NCI-H2107 treated with DMSO at 0.1 percent for 48 hours (cell line): ENCODE data around the gene VPS35L.

Experiments
- DNase-seq: peaks from one replicate; lab custom pipeline; 2025; ENCODE audit not compliant: unreplicated experiment; lab: John Stamatoyannopoulos, UW

Gene VPS35L

DNA sequence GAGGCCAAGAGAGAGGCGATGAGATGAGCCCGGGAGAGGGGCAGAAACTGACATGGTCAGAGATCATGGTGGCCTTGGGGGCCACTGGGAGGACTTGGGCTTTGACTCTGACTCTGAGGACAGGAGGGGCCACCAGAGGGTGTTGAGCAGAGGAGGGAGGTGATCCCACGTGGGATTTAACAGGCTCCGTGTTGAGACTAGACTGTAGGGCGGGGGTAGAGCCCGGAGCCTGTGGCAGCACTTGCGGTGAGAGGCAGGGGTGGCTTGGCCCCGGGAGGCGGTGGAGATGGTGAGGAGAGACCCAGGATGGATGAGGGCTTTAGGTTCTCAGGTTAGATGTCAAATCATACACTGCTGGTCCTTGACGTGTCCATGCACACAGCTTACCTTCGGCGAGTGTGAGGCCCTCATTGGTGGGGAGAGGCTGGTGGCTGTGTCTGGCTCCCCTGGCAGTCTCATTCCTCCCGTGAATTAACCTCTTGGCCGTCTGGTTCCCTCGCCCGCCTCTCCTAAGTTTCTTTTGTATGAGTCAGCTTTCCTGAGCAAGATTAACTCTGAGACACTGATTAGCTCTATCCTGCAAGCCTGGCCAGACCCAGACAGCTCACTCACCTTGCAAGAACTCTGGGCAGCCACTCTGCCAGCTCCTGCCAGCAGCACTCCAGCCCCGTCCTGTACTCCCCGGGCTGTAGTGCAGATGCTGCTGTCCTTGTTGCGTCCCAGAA, 39.7 kb downstream of the VPS35L start:
- DNase-seq, result no peak

- no peak for DNase-seq
Observed at GRCh38 chr16:19598805-19599510, 43.5 kb downstream of the VPS35L start.

DNA sequence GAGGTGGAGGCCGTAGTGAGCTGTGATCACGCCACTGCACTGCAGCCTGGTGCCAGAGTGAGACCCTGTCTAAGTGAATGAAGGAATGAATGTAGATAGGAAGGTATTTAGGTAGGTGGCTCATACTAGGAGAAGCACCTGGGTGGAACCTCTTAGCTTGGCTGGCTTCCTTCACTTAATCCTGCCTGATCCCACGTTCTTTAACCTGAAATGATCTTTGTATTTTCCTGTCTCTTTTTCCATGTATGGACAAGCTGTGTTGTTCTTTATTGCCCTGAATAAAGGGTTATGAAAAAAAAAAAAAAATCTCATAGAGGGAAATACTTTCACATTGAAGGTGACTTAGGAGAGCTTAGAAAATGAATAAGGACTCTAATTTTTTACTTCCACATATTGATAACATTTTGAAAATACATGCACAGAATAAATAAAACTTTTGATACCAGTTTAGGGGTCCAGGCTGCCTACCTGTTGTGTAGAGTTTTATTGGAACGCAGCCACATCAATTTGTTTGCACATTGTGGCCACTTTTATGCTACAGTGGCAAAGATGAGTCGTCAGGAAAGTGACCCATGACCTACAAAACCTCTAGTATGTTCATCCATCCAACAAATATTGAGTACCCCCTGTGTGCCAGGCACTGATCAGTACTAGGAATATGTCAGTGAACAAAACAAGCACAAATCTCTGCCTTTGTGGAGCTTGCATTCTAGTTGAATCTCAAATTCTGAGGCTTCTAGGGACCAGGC, 44.6 kb downstream of the VPS35L start:
- no peak for DNase-seq

DNA sequence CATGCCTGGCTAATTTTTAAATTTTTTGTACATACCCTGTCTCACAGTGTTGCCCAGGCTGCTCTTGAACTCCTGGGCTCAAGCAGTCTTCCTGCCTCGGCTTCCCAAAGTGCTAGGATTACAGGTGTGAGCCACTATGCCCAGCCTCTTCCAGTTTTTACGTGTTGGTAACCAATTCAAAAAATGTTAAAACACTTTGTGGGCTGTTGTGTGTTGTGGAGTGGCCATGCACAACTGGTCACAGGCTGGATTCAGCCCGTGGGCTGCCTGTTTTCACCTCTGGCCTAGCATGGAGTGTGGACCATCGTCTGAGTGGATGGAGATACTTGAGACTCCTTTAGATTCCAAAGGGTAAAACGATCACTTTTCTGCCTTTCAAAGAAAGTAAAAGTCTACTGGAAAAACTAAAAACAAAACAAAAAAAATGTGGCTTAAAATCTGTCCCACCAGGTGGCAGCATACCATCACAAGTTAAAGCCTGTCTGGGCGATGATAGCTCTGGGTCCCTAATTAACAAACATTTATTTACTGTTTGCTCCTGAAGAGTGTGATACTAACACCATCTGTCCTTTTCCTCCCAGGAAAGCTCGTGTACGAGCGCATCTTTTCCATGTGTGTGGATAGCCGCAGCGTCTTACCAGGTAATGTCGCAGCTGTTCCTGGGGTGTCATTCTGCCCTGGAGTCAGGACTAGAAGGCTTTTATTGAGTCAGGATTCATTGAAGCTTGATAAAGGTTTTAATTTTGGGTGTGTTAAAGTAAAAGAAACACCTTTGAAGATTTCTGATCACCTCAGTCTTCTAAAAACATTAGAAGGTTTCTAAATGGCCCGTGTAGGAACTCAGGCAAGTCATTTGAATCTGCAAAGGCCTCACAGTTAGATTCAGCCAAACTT, 45.8 kb downstream of the VPS35L start:
- peak; percentile 18 for DNase-seq

DNA sequence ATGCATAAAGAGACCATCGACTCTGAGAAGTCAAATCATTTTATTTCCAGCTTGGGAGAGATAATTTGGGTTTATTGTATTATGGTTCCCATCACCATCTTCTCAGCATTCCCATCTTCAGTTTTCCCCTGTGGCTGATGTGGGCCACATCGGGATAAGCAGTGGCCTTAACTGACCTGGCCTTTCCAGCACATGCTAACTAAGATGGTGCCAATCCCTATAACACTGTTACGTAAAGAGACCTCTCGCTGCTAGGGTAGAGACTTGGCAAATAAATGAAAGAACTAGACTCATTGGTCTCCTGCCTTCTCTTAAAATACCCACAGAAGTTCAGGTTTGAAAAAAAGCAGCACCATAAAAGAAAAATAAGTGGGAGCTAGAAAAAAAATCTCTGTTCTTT, 49.4 kb downstream of the VPS35L start:
- DNase-seq, result no peak

DNA sequence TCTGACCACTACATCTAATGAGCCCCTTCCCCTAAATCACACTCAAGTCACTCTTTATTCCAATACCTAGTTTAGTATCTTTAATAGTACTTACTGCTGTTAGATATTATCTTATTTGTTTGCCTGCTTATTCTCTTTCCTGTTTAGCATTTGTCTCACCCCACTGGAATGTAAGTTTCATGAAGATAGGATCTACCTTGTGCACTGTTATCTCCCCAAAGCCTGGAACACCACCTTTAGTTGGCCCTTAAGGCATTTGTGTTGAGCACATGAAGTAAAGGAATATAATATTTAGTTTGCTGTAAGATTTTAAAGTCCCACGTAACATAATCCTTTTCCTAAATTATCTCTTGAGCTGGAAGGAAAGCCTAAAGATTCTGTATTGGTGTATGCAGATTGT, 50.2 kb downstream of the VPS35L start:
- DNase-seq, result no peak

- DNase-seq, result no peak
Observed at GRCh38 chr16:19607616-19608280, 52.2 kb downstream of the VPS35L start.

GRCh38 chr16:19609359-19609758, 53.9 kb downstream of the VPS35L start:
- no peak for DNase-seq

- no peak for DNase-seq
Observed at GRCh38 chr16:19610200-19610599, 54.7 kb downstream of the VPS35L start.

- DNase-seq, result no peak
Observed at GRCh38 chr16:19613834-19614233, 58.3 kb downstream of the VPS35L start.

DNA sequence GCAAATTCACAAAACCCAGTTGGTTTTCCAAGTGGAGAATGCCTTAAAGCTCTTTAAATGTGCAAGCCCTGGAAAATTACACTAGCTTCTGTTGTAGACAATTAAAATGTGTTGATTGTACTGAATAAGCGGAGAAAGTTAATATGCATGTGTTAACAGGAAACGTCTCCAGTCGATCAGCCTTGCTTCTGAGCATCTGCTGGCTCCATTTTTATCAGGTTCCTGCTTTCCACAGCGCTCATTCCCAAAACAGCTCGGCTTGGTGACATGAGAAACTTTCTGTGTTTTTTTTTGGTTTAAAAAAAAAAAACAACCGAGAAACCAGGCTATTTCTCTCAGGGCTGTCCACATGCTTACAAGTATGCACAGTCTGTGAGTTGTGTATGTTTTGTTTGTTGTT, 60.7 kb downstream of the VPS35L start:
- no peak for DNase-seq

GRCh38 chr16:19618876-19619275, 63.4 kb downstream of the VPS35L start:
- DNase-seq, result no peak

DNA sequence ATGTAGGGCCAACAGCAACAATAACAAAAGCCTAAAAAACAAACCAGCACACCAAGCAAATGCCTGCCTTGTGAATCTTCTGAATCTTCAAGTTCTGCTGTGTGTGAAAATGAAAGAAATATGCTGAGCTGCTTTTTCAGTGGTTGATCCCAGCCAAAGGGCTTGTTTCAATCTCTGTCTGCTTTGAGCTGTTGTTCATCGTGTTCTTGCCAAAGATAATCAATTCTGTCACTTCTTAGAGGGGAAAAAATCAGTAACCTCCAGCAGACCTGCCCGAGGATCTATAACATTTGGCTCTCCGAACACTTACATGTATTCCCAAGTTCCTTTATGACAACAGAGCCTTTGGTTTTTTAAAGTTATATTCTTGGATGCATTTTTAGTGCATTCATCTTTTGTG, 65.9 kb downstream of the VPS35L start:
- no peak for DNase-seq

- DNase-seq, result no peak
Observed at GRCh38 chr16:19625039-19625438, 69.5 kb downstream of the VPS35L start.

DNA sequence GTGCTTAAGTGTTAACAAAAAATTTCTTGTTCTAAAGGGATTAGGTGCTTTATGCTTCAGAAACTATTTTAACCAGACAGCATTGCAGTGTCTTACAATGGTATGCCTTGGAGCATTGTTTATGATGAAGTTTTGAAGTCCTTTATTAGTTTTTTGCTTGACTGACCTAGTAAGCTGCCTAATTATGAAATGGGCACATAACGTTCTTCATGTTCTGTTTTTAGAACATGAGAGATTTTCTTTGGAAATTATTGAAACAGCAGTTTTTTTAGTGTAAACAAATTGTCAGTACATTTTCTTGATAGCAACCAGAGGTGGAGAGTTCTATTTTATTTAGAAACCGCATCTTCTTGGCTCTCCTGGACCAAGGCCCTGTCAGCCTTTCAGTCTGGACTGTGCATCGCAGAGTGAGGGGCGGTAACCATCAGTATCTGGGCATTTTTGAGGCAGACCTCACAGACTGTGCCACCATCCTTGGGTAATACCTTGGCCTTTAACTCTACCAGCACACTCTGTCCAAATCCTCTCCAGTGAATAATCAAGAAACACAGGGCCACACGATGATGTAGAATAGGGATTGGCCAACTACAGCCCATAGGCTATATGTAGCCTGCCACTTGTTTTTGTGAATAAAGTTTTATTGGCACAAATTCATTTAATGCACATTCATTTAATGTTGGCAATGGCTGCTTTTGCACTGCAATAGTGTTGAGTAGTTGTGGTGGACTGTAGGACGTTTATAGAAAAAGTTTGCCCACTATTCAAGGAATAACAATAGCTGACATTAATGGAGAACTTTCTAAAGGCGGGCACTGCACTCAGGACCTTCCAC, 81.1 kb downstream of the VPS35L start:
- DNase-seq, result no peak

DNA sequence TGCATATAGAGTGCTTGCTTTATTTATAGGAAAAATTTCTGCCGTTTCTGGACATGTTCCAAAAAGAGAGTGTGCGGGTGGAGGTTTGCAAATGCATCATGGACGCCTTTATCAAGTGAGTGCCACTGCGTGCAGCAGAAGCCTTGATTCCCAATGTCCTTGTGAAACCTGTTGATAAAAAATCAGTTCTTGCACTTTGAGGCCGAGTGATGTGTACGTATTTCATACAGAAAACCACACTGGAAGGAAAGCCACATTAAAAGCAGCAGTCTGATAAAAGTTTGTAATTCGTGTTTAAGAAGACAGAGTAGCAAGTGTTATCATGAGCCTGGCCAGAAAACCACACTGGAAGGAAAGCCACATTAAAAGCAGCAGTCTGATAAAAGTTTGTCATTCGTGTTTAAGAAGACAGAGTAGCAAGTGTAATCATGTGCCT, 84.5 kb downstream of the VPS35L start:
- no peak for DNase-seq

DNA sequence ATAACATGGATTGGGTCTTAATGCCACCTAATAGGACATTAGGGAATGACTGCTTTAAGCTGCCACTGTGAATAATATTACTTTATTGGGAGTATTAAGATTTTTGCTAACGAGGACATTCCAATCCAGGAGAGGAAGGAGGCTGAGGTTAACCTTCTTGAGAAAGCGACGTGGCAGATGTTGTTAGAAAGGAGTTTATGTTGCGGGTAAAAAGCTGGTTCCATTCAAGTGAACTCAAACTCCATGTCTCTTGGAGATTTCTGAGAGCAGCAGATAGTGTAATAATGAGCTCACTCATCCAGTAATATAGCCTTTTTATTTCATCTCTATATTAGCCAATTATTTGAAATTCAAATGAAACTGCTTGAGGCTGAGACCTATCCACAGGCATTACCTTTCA, 87.0 kb downstream of the VPS35L start:
- DNase-seq, result no peak

DNA sequence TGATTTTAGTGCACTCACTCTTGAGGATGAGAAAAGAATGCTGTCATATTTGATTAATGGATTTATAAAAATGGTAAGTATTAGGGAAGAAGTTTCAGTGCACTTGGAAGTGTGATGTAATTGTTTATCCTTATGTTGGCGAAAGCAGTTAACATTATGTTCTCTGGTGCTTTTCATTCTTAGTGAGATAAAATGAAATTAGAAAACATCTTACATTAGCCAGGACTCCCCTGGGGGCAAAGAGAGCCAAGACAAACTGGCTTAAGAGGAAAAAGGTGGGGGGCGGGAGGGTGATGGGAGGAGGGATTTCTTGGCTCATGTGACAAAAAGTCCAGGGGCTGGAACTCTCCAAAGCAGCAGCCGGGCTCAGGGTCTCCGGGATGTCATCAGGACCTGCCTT, 89.4 kb downstream of the VPS35L start:
- DNase-seq, result no peak

DNA sequence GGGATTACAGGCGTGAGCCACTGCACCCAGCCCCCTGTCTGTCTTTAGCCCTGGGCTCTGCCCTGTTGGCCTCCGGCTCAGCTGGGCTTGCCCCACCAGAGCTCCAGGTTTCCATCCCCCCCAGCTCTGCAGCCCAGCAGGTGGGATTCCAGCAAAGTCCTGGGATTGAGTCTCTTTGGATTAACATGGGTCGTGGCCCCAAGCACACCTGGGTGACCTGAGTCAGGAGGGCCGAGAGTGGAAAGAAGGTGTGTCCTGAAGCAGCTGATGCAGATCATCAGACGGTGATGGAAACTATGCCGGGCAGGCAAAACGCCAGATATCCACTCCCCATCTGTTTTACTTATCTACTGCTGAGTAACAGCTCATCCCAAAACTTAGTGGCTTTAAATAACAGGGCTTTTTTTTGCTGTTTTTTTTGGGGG, 90.1 kb downstream of the VPS35L start:
- no peak for DNase-seq

DNA sequence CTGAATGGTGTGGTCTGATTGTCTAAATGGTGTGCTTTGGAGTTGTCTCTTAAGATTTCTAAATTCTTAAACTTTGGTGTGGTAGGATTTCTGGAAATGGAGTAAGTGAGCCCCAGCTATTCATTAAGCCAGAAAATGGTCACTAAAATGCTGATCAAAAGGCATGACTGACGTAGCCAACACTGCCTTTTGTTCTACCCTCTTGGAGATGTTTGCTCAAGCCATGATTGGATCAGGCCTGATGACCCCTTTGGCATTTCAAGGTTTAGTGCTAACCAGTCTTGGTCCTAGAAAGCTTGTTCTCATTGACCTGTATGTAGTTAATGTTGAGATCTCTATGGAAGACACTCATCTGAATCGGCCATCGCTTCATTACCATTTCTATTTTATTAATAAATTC, 94.5 kb downstream of the VPS35L start:
- no peak for DNase-seq
